GM06990 (cell line): ENCODE measurements around the gene LRRC8C.

Experiments used
- DNase-seq: peaks from one replicate; pipeline ENCODE4 v3.0.0-alpha.2; 2011; ENCODE audit not compliant: insufficient read length; ENCODE audit errors: extremely low read depth
- H3K27me3 ChIP-seq: replicated peaks from 2 replicates; pipeline ENCODE4 v1.6.0; 2011; ENCODE audit warnings: low read length; ENCODE audit not compliant: control insufficient read depth, insufficient read depth
- H3K36me3 ChIP-seq: 2 replicates; pipeline ENCODE4 v1.5.1; 2011; ENCODE audit warnings: low read length; ENCODE audit not compliant: control insufficient read depth, insufficient read depth
- H3K4me3 ChIP-seq: replicated peaks from 2 replicates; pipeline ENCODE4 v1.5.1; 2011; ENCODE audit warnings: low read depth, mild to moderate bottlenecking, control low read depth, low read length
- CTCF ChIP-seq: IDR thresholded peaks from 2 replicates; pipeline ENCODE4 v1.5.1; 2011; ENCODE audit warnings: low read length, control low read depth, mild to moderate bottlenecking, inconsistent platforms; ENCODE audit not compliant: insufficient read depth, poor library complexity, severe bottlenecking

LRRC8C gene

GRCh38 chr1:89641781-89642180, 8.9 kb downstream of the LRRC8C start:
- Histone ChIP-seq H3K27me3 (no peaks in the 10 kb centered on the region), H3K36me3 (no peaks in the 10 kb centered on the region), H3K4me3 (no peak overlapping the region)
- no peak for TF ChIP-seq CTCF
- no peak for DNase-seq

- DNase-seq: no peak
- no peaks in the 10 kb centered on the region for H3K36me3 ChIP-seq
Observed at GRCh38 chr1:89643577-89643976, 10.7 kb downstream of the LRRC8C start.

GRCh38 chr1:89644119-89644814, 11.3 kb downstream of the LRRC8C start:
- no peak for DNase-seq
- Histone ChIP-seq H3K36me3 (no peaks in the 10 kb centered on the region), H3K27me3 (no peaks in the 10 kb centered on the region), H3K4me3 (no peak overlapping the region)
- no peak for TF ChIP-seq CTCF

More at GRCh38 chr1:89643577-89643976, 10.7 kb downstream of the LRRC8C start:
- Histone ChIP-seq H3K27me3 (no peaks in the 10 kb centered on the region), H3K4me3 (no peak overlapping the region)
- TF ChIP-seq CTCF: no peak

- no peak for TF ChIP-seq CTCF
- H3K36me3 ChIP-seq: no peaks in the 10 kb centered on the region
- no peak for DNase-seq
- no peak overlapping the region for H3K4me3 ChIP-seq
- no peaks in the 10 kb centered on the region for H3K27me3 ChIP-seq
Observed at GRCh38 chr1:89646259-89646658, 13.3 kb downstream of the LRRC8C start.

GRCh38 chr1:89649783-89650182, 16.9 kb downstream of the LRRC8C start:
- DNase-seq: peak; percentile 22
- Histone ChIP-seq H3K36me3 (no peaks in the 10 kb centered on the region), H3K27me3 (no peaks in the 10 kb centered on the region), H3K4me3 (no peak overlapping the region)
- TF ChIP-seq CTCF: no peak

- no peaks in the 10 kb centered on the region for H3K36me3 ChIP-seq
- no peak for DNase-seq
- no peak overlapping the region for H3K4me3 ChIP-seq
- no peak for TF ChIP-seq CTCF
- H3K27me3 ChIP-seq: no peaks in the 10 kb centered on the region
Observed at GRCh38 chr1:89652373-89652772, 19.5 kb downstream of the LRRC8C start.
